K562 (cell line): ENCODE data around the gene TMEM184C.

Experiments used
- KLF13 ChIP-seq: fragments of 450-650 bp; IDR thresholded peaks from 2 replicates; pipeline ENCODE4 v1.6.1; 2016; ENCODE audit warnings: missing genetic modification characterization, low read depth, mild to moderate bottlenecking, missing compliant biosample characterization, moderate library complexity, borderline replicate concordance
- MEF2A ChIP-seq: IDR thresholded peaks from 2 replicates; pipeline ENCODE4 v1.6.1; 2011; ENCODE audit warnings: low read depth, mild to moderate bottlenecking, low read length, moderate library complexity; ENCODE audit not compliant: control insufficient read depth
- POLR2A ChIP-seq: fragments of 450-650 bp; conservative IDR thresholded peaks from 2 replicates; pipeline ENCODE4 v1.6.1; 2016
- TEAD1 ChIP-seq, 2 experiments: fragments of 450-650 bp in 1 of 2; sonication (generic) in 1 of 2; formaldehyde crosslinking; IDR thresholded peaks; 2 replicates each; pipeline versions ENCODE4 v1.4.0 to v1.8.0; 2020 to 2022; ENCODE audit warnings: mild to moderate bottlenecking in 2 of 2, missing genetic modification reagents in 1 of 2
- TF ChIP-seq, protein P1 (sequence below), 2 experiments: IDR thresholded peaks; 2 replicates each; pipeline ENCODE4 v1.6.1; 2012; ENCODE audit warnings: improper control_type of control experiment in 2 of 2, low read depth in 2 of 2, low read length in 2 of 2, borderline replicate concordance in 1 of 2
- TF ChIP-seq, protein P2 (sequence below), 3 experiments: IDR thresholded peaks in 2 of 3; conservative IDR thresholded peaks in 1 of 3; 2 replicates each; pipeline ENCODE4 v1.5.1; 2011 to 2012; ENCODE audit warnings: low read length in 3 of 3, mild to moderate bottlenecking in 3 of 3, control low read depth in 2 of 3, improper control_type of control experiment in 1 of 3, inconsistent platforms in 1 of 3, low read depth in 1 of 3, mixed read lengths in 1 of 3, moderate library complexity in 1 of 3; ENCODE audit not compliant: insufficient read depth in 2 of 3

DNA sequence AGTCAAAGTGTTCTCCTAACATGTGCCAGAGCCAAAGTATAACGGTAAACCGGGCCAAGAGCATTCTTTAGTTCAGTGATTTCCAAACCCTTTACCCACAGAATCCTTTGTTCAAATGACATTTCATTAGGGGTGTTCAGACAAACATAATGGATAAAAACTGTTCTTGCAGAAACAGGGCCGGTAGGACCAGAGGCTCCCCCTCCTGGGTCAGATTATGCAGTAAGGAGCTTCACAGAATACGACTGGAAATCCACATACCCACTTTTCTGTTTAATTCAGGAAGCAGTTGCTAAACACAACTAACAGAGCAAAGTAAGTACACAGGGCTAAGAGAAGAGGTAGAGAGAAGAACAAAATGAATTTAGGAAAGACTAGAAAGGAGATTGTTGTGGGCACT lies 46.6 kb upstream of the TMEM184C start:
- TF ChIP-seq, protein P1, sequence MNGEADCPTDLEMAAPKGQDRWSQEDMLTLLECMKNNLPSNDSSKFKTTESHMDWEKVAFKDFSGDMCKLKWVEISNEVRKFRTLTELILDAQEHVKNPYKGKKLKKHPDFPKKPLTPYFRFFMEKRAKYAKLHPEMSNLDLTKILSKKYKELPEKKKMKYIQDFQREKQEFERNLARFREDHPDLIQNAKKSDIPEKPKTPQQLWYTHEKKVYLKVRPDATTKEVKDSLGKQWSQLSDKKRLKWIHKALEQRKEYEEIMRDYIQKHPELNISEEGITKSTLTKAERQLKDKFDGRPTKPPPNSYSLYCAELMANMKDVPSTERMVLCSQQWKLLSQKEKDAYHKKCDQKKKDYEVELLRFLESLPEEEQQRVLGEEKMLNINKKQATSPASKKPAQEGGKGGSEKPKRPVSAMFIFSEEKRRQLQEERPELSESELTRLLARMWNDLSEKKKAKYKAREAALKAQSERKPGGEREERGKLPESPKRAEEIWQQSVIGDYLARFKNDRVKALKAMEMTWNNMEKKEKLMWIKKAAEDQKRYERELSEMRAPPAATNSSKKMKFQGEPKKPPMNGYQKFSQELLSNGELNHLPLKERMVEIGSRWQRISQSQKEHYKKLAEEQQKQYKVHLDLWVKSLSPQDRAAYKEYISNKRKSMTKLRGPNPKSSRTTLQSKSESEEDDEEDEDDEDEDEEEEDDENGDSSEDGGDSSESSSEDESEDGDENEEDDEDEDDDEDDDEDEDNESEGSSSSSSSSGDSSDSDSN (IDR thresholded peaks at IDR 0.05; ENCODE audit: borderline replicate concordance in 1 of 2, low read depth in 2 of 2, low read length in 2 of 2): no peak
- no peak for TF ChIP-seq TEAD1 (CRISPR knock-in tag; IDR thresholded peaks at IDR 0.05)
- TF ChIP-seq MEF2A: no peak
- no peak for TF ChIP-seq POLR2A
- TF ChIP-seq, protein P2, sequence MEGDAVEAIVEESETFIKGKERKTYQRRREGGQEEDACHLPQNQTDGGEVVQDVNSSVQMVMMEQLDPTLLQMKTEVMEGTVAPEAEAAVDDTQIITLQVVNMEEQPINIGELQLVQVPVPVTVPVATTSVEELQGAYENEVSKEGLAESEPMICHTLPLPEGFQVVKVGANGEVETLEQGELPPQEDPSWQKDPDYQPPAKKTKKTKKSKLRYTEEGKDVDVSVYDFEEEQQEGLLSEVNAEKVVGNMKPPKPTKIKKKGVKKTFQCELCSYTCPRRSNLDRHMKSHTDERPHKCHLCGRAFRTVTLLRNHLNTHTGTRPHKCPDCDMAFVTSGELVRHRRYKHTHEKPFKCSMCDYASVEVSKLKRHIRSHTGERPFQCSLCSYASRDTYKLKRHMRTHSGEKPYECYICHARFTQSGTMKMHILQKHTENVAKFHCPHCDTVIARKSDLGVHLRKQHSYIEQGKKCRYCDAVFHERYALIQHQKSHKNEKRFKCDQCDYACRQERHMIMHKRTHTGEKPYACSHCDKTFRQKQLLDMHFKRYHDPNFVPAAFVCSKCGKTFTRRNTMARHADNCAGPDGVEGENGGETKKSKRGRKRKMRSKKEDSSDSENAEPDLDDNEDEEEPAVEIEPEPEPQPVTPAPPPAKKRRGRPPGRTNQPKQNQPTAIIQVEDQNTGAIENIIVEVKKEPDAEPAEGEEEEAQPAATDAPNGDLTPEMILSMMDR (IDR thresholded peaks at IDR 0.05 in 2 of 3, conservative IDR thresholded peaks at IDR 0.05 in 1 of 3; ENCODE audit: insufficient read depth in 2 of 3, low read depth in 1 of 3, low read length in 3 of 3): no peak
- TF ChIP-seq KLF13 (tag): no peak
